Activated naive CD8-positive, alpha-beta T cell treated with anti-CD3 and anti-CD28 coated beads, Interleukin-2, amount 50 U/mL, for 16 hours (primary cell): ENCODE data around the gene ANKS6.

Experiments
- DNase-seq: peaks from one replicate; pipeline ENCODE4 v3.0.0-alpha.2; 2020; ENCODE audit warnings: low read depth, low spot score

The ANKS6 gene

DNA sequence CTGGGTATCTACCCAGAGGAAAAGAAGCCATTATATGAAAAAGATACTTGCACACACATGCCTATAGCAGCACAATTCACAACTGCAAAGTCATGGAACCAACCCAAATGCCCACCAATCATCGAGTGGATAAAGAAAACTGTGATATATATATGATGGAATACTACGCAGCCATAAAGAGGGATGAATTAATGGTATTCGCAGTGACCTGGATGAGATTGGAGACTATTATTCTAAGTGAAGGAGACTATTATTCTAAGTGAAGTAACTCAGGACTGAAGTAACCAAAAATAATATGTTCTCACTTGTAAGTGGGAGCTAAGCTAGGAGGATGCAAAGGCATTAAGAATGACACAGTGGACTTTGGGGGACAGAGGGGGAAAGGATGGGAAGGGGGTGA, 57.6 kb downstream of the ANKS6 start:
- DNase-seq = no peak

DNA sequence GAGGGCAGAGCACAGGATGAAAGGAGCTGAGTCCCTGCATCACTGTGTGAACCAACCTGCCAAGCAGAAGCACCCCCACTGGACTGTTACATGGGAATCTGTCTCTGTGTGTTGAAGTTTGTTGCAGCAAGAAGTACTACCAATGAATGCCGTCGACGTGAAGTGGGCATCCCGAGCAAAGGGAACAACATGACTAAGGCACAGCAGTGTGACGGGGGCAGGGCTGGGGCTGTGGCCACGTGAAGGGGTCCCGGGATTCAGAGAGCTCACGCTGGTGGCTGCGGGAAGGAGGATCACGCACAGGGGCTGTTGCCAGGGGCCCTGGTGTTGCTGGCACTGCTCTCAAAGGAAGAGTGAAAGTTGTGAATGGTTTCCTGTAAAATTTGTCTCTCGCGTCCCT, 60.1 kb downstream of the ANKS6 start:
- no peak for DNase-seq

DNA sequence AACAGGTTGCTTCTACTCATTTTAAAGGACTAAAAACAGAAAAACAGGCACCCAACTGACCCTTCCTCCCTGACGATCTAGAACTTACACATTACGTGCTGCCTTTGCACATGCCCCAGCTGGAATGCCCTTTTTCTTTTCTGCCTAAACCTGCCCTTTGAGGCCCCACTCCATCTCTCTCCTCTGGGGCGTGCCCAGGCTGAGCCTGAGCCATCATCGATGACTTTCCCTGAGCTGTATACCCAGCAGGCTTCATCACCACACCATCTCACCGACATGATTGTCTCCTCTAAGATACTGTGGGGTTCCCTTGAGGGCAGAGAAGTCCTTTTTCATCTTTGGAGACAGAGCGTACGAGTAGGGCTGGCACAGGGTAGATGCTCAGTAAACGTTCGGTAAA, 63.6 kb downstream of the ANKS6 start:
- DNase-seq = no peak

DNA sequence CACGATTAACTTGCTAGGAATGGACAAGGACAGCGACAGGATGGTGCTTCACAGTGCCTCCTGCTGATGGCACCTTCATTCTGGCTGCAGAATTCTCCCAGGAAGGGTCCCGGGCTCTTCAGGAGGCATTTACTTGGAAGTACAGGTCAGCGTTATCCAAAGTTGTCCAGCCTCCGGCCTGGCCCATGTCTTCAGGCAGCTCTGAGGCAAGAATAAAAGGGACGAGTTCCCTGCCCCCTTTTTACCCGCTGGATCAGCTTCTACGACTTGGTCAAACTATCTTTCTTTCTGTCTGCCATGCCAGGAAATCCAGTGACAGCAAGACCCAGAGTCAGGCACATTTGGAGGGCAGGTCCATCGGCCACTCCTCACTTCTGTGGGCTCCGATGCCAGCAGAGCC, 64.3 kb downstream of the ANKS6 start:
- DNase-seq = no peak

DNA sequence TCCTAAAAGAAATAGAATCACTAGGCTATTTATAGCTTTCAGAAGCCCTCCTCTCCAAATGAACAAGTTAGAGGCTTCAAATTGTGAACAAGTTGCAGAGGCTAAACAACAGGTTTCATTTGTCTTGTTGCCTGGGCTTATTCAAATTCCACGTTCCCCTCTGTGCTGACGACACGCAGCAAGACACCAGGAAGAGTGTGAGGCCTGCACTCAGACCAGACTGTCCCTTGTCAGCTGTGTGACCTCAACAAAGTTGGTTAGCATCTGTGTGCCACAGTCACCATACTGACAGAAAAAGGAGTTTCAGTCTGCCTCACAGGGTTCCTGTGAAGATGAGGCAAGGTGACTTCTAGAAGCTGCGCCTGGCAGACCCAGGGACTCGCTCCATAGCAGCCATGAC, 65.5 kb downstream of the ANKS6 start:
- DNase-seq = no peak

DNA sequence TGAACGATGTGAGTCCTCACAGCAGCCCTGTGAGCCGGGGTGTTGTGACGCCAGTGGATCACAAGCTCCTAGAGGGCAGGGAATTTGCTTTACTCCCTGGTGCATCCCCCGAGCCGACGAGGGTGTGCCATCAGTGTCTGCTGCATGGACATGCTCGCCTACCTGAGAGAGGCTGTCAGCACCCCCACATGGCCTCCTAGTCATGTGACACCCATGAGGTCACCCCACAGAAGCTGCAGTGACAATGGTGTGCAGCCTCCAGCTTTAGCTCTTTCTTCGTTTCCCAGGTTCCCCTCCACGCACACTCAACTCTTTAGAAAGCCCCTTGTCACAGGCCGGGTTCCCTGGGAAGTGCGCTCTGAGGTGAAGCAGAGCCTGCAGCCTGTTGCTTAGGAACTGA, 67.9 kb downstream of the ANKS6 start:
- no peak for DNase-seq

DNA sequence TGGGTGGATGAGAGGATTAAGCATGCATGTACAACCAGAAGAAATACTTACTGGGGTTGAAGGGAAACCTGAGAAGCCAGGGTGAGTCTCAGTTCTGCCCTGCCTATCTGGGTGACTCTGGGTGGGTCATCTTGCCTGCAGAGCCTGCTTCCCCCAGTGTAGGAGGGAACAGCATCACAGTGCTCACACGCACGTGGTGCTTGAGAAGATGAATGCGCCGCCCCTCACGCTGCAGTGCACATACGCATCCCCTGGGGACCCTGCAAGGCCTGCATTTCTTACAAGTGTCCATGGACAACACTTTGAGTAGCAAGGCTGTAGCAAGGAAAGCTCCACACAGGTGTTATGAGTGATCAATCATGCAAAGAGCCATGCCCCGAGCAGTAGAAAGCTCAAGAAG, 68.9 kb downstream of the ANKS6 start:
- DNase-seq = no peak

DNA sequence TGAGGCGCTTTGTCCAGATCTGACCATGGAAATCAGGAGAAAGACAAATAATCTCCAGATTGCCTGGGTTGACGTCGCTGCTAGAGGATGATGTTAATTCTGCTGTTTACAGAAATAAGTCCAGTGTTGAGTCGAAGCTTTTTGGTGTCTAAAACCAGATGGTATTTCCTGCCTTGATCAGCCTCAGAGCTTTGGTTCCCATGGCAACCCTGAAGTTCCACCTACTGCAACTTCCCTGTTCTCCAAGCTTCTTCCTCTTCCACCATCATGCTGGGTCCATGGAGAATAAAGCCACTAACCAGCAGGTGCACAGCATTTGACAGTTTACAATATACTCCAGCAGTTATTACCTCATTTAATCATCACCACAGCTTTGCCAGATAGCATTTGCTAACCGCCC, 69.6 kb downstream of the ANKS6 start:
- DNase-seq = no peak

DNA sequence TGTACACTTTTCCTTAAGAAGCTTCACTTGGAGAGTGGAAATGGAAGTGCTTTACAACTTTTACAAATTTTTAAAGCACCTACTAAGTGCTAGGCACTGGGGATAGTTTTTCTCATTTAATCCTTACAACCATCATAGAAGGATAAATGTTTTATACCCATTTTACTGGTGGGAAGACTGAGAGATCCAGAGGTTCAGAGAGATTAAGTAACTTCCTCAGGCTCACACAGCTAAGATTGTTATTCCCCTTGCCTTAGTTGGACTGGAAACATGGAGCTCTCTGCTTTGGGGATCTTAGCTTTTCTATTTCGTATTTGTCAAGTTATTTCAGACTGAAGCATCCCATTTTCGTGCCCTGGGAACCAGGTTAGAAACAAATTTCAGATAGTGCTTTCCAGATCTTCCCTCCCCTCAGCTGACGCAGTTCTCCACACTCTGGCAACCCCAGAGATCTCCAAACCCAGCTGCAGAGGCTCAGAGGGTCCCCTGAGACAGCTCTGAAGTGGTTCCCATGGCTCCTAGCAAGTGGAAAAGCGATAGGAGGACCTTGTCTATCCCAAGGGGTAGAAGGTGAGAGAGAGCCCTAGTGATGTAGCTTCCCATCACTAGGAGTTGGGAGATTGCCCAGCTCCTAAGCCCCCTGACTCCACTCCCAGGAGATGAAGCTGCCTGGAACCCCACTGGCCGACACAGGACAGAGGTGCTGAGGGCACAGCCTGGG, 71.4 kb downstream of the ANKS6 start:
- DNase-seq = no peak

DNA sequence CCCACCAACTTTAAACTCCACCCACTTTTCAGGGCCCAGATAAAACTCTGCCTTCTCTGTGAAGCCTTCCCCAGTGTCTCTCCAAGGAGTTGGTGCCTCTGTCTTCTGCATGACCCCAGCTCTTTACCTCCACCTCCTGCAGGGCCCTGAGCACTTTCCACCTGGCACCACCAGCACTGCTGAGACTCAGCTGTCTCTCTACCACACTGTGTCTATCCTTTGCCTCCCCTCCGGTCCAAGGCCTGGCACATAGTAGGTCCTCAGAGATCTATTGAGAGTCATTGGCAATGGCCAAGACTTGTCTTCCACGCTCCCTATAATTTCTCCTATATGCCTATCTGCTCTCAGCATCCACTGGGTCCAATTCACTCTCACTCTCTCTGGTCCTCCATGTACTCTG, 74.7 kb downstream of the ANKS6 start:
- DNase-seq = no peak

DNA sequence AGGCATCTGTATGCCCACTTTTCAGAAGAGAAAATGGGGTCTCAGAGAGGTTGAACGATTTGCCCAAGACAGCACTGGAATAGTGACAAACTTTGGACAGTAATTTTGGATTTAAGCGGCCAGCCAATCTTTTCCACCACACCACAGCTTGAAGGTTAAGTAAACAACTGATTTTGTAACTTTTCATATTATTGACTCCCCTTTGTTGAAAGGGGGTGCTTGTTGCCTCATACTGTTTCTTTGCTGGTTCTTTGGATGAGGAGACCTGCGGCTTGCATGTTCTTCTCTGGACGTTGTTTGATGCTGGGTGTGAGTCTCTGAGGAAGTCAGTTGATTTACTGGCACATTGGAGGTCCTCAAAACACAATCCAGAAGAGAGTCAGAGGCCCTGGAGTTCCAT, 76.0 kb downstream of the ANKS6 start:
- DNase-seq = no peak

DNA sequence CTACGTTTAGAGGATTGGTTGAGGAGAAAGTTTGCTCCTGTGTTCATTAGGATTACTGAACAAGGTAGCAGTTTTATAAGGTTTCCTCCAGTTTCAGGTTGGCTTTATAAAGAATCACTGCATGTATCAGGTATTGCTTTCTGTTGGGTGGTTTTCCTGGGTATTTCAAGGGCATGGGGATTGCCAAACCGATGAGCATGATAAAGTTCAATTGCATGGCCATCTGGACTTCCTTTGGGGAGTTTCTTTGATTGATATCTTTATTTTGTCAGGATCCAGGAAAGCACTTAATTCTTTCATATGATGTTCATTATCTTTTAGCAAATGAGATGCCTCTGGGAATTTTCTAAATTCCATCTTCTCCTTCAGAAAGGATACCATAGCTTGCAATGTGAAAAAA, 77.3 kb downstream of the ANKS6 start:
- no peak for DNase-seq

DNA sequence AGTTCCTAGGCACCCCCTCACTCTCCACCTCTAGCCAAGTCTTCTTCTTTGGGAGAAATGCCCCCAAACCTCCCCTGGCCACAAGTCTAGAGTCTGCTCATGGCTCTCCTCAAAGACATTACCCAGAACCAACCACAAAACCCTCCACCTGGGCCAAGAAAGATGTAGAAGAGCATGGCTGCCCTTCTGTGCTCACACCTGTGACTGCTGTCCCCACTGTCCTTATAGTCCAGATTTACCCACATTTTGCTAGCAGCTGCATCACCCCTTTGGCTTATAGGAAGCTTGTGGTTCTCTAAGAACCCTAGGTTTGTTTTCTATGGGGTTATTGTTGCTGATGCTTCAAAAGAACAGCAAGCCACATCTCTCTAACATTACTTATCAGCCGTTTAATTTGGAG, 81.5 kb downstream of the ANKS6 start:
- no peak for DNase-seq

DNA sequence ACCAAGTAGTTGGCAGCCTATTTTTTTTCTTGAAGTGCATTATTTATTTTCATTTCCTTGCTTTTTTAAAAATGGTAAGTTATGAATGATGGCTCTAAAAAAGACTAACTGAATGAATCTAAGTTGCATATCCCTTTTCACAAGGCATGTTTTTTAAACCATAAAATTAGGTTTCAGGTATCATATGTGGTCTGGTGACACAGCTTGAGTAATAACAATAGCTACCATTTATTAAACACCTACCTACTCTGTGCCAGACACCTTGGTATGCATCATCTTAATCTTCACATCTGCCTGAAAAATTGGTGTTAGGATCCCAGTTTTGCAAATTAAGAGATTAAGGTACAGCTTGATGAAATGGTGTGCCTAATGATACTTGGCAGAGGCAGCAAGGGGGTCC, 83.4 kb downstream of the ANKS6 start:
- no peak for DNase-seq

DNA sequence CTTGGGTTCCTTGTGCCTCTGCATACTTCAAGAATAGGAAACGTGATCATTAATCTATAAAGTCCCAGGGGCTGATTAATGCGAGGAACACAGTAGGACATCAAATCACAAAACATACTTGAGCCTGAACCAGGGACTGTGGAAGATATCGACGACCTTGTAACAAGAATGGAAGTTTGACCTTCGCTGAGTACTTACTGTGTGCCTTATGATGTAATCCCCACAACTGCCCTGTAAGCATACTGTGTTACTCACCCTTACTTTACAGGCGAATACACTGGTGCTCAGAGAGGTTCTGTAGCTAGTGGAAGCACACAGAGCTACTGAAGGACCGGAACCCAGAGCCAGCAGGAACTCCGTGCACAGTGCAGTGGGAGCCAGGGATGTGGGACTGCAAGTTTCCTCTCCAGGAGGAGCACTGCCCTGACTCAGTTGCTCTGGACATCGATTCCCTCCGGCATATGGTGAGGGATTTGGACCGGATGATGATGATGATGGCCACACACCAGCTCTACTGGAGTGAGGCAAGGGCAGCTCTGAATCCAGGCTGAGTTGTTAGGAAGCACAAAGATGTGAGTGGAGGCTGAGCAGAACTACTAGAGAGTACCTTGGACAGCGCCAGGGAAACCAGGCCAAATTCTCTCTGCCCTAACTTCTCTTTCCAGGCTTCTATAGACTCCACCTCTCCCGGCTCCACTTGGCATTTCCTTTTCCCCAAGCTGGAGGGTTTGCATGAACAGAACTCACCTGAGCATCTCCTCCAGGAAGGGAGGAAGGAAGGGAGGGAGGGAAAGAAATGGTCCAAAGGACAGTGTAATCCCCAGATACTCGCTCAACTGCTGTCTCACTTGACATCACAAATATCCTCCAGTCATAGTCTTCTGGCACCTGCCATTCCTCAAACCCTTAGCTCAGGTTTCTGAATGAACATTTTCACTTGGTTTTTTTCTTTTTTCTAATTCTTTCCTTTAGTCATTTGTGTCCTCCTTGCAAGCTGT, 86.1 kb downstream of the ANKS6 start:
- no peak for DNase-seq

DNA sequence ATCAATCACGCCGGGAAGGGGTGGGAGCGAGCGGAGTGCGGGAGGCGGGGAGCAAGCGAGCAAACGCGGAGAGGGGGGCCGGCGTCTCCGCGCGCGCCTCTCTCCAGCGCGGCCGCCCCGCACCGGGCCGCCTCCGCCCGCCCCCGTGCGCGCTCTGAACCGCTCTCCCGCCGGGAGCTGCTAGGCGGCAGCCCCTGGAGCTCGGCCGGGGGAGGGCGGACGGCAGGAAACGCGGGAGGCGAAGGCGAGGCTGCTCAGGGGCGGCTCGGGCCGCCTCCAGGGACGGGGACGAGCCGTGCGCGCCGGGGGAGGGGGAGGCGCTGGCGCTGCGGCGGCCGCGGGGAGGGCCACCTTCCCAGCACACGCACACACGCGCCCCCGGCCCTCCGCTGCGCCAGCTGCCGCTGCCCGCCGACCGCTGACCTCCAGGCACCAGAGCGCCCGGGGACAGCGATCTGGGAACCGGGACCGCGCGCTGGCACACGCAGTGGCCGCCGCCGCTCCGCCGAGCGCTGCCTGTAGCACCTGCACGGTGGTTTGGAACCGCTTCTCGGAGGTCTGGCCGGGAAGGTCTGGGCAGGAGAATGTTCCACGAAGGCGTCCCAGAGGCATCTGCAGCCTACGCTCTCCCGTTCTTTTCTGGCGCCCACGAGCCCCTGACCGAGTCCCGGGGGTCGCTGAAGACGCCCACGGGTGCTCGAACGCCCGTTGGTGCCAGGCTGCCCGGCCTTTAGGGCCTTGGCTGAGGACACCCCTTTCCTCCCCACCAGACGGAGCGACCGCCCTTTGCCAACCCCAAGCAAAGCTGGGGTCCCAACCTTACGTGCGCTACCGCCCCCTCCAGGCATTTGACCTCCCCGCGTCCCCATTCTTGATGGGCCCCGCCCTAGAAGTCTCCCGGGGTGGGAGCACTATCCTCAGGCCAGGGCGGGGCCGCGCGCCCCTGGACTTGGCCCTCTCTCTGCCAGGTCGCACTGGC, 87.1 kb downstream of the ANKS6 start, which contains the start of gene GABBR2:
TSS of gene GABBR2 (minus strand) at position 3 of the 979 bp plus-strand sequence. CDS start 198 bp downstream, outside the sequence.
- no peak for DNase-seq

DNA sequence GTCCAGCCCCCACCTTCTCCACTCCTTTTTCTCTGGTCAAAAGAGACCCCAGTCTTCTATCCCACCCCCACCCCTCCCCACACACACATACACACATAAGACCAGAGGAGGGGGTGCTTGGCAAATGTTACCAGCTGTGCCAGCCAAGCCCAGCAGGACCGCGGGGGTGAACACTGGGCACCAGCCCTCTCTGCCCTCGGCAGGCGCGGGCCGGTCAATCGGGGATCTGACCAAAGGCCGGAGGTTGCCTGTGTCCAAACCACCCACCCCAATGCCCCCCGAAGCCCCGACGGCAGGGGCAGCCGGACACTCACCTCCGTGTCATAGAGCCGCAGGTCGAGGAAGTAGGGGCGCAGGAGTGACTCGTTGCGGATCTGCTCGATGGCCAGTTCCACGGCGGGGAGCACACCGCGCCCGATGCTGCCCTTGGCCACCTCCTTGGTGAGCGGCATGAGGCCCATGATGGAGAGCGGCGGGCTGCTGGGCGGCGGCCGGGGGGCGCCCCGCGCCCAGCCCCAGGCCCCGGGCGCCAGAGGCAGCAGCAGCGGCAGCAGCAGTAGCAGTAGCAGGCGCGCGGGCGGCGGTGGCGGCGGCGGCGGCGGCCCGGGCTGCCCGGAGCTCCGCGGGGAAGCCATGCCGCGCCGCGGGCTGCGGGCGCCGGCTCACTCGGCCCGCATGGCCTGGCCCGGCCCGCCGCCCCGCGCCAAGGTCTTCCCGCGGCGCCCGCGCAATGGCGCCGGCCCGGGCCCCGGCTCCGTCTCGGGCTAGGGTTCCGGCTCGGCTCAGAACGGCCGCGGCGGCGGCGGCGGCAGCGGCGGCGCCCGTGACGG, 88.0 kb downstream of the ANKS6 start:
- no peak for DNase-seq

DNA sequence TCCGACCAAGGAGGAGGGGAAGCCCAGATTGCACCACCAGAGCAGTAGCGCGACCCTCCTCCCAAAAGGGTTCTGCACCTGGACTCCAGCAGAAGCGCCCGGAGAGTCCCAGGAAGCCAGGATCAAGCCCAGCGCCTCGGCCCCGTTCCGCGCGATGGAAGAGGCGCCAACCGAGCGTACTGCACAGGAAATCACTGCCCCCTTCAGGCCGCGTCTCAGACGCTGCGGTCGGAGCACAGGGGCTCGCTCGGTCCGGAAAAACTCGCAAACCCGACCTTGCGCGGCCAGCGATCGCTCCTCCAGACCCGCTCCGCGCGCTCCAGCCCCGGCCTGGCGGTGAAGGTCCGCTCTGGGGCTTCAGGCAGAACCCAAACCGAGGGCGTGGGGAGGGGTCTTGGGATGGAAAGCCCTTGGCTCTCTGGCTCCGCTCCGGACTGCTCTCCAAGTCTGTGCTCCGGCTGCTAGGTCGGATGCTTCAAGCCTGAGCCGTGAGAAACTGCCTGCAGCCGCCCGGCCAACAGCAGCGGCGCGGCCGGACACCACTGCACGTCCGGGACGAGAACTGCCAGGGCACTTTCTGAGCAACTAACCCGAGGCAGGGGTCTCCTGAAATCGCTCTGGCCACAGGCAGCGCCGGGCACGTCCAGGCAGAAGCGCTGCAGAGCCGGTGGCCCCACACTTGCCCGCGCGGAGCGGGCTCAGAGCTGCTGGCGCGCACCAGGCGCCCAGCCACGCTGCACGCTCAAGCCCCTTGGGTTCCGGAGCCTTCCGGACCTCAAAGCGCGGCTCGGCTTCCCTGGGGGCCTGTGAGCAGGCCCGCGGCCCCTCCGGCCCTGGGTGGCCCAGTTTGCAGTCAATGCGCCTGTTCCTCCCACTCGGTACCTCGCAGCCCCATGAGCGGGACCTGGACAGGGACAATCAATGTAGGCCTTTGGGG, 88.9 kb downstream of the ANKS6 start:
- DNase-seq = no peak

DNA sequence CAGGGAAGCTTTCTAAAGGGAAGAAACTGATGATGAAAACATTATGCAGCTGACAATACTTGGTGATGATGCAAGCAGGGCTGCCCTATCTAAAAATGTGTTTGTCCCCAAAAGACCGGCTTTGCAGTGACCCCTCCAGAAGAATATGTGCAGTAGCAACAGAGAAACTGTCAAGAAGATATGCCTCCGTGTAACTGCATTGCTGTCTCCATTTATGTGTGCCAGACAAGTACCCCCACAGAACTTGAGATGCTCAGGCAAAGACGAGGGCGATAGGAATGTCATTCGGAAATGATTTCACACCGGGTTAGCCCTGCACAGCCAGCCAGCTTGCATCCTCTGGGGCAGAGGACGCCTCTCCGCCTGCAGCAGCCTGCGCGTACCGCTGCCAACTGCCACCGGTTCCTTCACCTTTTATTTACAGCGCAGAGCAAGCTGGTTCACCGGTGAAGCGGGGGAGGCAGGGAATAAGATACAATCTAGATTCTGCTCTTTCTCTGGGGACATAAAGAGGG, 89.6 kb downstream of the ANKS6 start:
- DNase-seq = no peak
